Astrocyte (in vitro differentiated cells and primary cell): ENCODE data around the gene HP1BP3. TPM values are rescaled to one million over a fixed set of nuclear protein-coding genes. Genes with fewer than 3 reads are reported as not detected.

Experiments used
- DNase-seq: peaks from one replicate; pipeline ENCODE4 v3.0.0-alpha.2; 2010; ENCODE audit warnings: low read depth
- FAIRE-seq: peaks from 2 replicates; lab custom pipeline; 2011; peaks lifted over from hg19 to GRCh38; lab: Jason Lieb, UNC
- H2AFZ ChIP-seq: 2 replicates; pipeline ENCODE4 v1.6.0; 2012; ENCODE audit warnings: low read depth, low read length, inconsistent platforms
- H3K27ac ChIP-seq: 2 replicates; pipeline ENCODE4 v1.5.1; 2011; ENCODE audit warnings: low read depth, low read length, inconsistent platforms
- H3K27me3 ChIP-seq: 2 replicates; pipeline ENCODE4 v1.6.0; 2011; ENCODE audit warnings: low read length, inconsistent platforms; ENCODE audit not compliant: insufficient read depth
- H3K36me3 ChIP-seq: 2 replicates; pipeline ENCODE4 v1.5.1; 2011; ENCODE audit warnings: low read length, inconsistent platforms; ENCODE audit not compliant: insufficient read depth
- H3K4me1 ChIP-seq: 2 replicates; pipeline ENCODE4 v1.5.1; 2011; ENCODE audit warnings: low read length, inconsistent platforms; ENCODE audit not compliant: insufficient read depth
- H3K4me2 ChIP-seq: 2 replicates; pipeline ENCODE4 v1.6.0; 2012; ENCODE audit warnings: low read length, inconsistent platforms
- H3K4me3 ChIP-seq: 2 replicates; pipeline ENCODE4 v1.5.1; 2011; ENCODE audit warnings: low read depth, mild to moderate bottlenecking, low read length, inconsistent platforms; ENCODE audit not compliant: insufficient read depth
- H3K79me2 ChIP-seq: 2 replicates; pipeline ENCODE4 v1.6.0; 2012; ENCODE audit warnings: mild to moderate bottlenecking, low read length, inconsistent platforms; ENCODE audit not compliant: insufficient read depth
- H3K9ac ChIP-seq: 2 replicates; pipeline ENCODE4 v1.6.0; 2012; ENCODE audit warnings: mild to moderate bottlenecking, low read length, inconsistent platforms
- H3K9me3 ChIP-seq: 2 replicates; pipeline ENCODE4 v1.5.1; 2012; ENCODE audit warnings: low read depth, mild to moderate bottlenecking, low read length, inconsistent platforms; ENCODE audit not compliant: insufficient read depth
- H4K20me1 ChIP-seq: 2 replicates; pipeline ENCODE4 v1.6.0; 2012; ENCODE audit warnings: low read length, inconsistent platforms; ENCODE audit not compliant: insufficient read depth
- H3K27ac Mint-ChIP-seq: one replicate; pipeline ENCODE4 v1.8.0; 2021; ENCODE audit warnings: mild to moderate bottlenecking, mixed read lengths; ENCODE audit not compliant: unreplicated experiment
- H3K27me3 Mint-ChIP-seq: one replicate; pipeline ENCODE4 v1.8.0; 2021; ENCODE audit warnings: low read depth, mixed read lengths; ENCODE audit not compliant: unreplicated experiment
- H3K36me3 Mint-ChIP-seq: one replicate; pipeline ENCODE4 v1.8.0; 2021; ENCODE audit warnings: low read depth, mixed read lengths; ENCODE audit not compliant: unreplicated experiment
- H3K4me1 Mint-ChIP-seq: one replicate; pipeline ENCODE4 v1.8.0; 2021; ENCODE audit warnings: low read depth, mixed read lengths; ENCODE audit not compliant: unreplicated experiment
- H3K4me3 Mint-ChIP-seq: one replicate; pipeline ENCODE4 v1.8.0; 2021; ENCODE audit warnings: mild to moderate bottlenecking, moderate library complexity, mixed read lengths; ENCODE audit not compliant: unreplicated experiment
- H3K9me3 Mint-ChIP-seq: one replicate; pipeline ENCODE4 v1.8.0; 2021; ENCODE audit warnings: mild to moderate bottlenecking, mixed read lengths; ENCODE audit not compliant: unreplicated experiment
- CTCF ChIP-seq: IDR thresholded peaks from 2 replicates; pipeline ENCODE4 v1.5.1; 2011; ENCODE audit warnings: low read depth, mild to moderate bottlenecking, inconsistent platforms, low read length, moderate library complexity; ENCODE audit not compliant: insufficient read depth
- EZH2 ChIP-seq: IDR thresholded peaks from 2 replicates; pipeline ENCODE4 v1.6.1; 2012; ENCODE audit warnings: mild to moderate bottlenecking, low read length, inconsistent platforms; ENCODE audit not compliant: insufficient read depth
- total RNA-seq: library from RNA; stranded (reverse); gene quantifications from 2 replicates; pipeline ENCODE4 v1.2.1, GENCODE V29; 2021

Gene HP1BP3
- total RNA-seq, 1 donor from 2014 or later, result 156 TPM

GRCh38 chr1:20708057-20708456 lies 79.0 kb downstream of the HP1BP3 start:
- H3K36me3 Mint-ChIP-seq, result peaks cover 6% of the 10 kb centered on the region
- Histone ChIP-seq H3K4me3 (no peak overlapping the region), H3K79me2 (no peaks in the 10 kb centered on the region), H3K9me3 (peaks cover 4% of the 10 kb centered on the region), H3K4me1 (no peaks in the 10 kb centered on the region), H3K27ac (no peak overlapping the region), H2AFZ (no peak overlapping the region), H3K36me3 (no peaks in the 10 kb centered on the region), H3K4me2 (no peak overlapping the region), H3K9ac (no peak overlapping the region), H3K27me3 (no peaks in the 10 kb centered on the region), H4K20me1 (no peaks in the 10 kb centered on the region)
- no peaks in the 10 kb centered on the region for H3K9me3 Mint-ChIP-seq
- no peak overlapping the region for H3K27ac Mint-ChIP-seq
- H3K4me1 Mint-ChIP-seq, result peaks cover 8% of the 10 kb centered on the region
- TF ChIP-seq CTCF (no peak), EZH2 (no peak)
- H3K27me3 Mint-ChIP-seq, result no peaks in the 10 kb centered on the region
- no peak for FAIRE-seq
- DNase-seq, result no peak
- H3K4me3 Mint-ChIP-seq, result no peak overlapping the region

GRCh38 chr1:20706841-20707240 lies 80.3 kb downstream of the HP1BP3 start:
- FAIRE-seq, result no peak
- Mint-ChIP-seq H3K9me3 (no peaks in the 10 kb centered on the region), H3K36me3 (peaks cover 6% of the 10 kb centered on the region), H3K27me3 (no peaks in the 10 kb centered on the region), H3K4me3 (no peak overlapping the region), H3K27ac (no peak overlapping the region), H3K4me1 (peaks cover 8% of the 10 kb centered on the region)
- Histone ChIP-seq H3K4me2 (no peak overlapping the region), H2AFZ (no peak overlapping the region), H3K9ac (no peak overlapping the region), H3K27me3 (no peaks in the 10 kb centered on the region), H3K9me3 (peaks cover 4% of the 10 kb centered on the region), H3K27ac (no peak overlapping the region), H3K4me1 (no peaks in the 10 kb centered on the region), H4K20me1 (no peaks in the 10 kb centered on the region), H3K79me2 (no peaks in the 10 kb centered on the region), H3K4me3 (no peak overlapping the region), H3K36me3 (no peaks in the 10 kb centered on the region)
- DNase-seq, result no peak
- TF ChIP-seq EZH2, result no peak
- no peak for TF ChIP-seq CTCF

DNA sequence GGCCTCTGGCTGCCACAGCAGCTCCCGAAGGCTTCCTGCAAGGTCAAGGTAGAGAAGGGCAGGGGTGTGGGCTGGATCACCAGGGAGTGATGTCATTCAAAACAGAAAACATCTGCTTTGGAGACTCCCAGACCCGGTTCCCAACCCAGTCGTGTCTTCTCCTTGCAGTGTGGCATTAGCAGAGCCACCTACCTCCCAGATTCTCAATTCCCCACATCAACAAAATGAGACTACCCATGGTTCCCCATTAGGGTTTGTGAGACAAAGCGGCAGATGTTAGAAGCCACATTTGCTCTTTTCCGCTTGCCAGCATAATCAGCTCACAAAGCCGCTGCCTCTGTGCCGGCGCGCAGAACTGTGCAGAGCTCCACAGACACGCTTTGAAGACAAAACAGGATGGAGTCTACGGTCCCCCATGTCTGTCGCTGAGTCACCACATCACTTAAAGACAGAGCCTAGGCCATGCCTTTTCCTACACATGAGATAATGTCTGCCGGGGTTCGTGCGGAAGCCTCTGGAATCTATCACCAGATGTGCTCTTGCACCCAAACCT lies 81.8 kb downstream of the HP1BP3 start:
- no peaks in the 10 kb centered on the region for H3K9me3 Mint-ChIP-seq
- Histone ChIP-seq H3K4me2 (peak overlapping the region; percentile 13), H3K36me3 (no peaks in the 10 kb centered on the region), H4K20me1 (no peaks in the 10 kb centered on the region), H3K27ac (no peak overlapping the region), H3K4me3 (no peak overlapping the region), H3K79me2 (no peaks in the 10 kb centered on the region), H3K9me3 (peaks cover 4% of the 10 kb centered on the region), H2AFZ (peak overlapping the region; percentile 19), H3K9ac (no peak overlapping the region), H3K4me1 (no peaks in the 10 kb centered on the region), H3K27me3 (no peaks in the 10 kb centered on the region)
- no peak for TF ChIP-seq EZH2
- no peak for TF ChIP-seq CTCF
- peak overlapping the region; percentile 66 for H3K27ac Mint-ChIP-seq
- peaks cover 6% of the 10 kb centered on the region for H3K36me3 Mint-ChIP-seq
- peaks cover 2% of the 10 kb centered on the region for H3K27me3 Mint-ChIP-seq
- H3K4me3 Mint-ChIP-seq, result no peak overlapping the region
- H3K4me1 Mint-ChIP-seq, result peaks cover 14% of the 10 kb centered on the region
- FAIRE-seq, result no peak
- DNase-seq, result no peak
